Liver (tissue), 9 donors: Measurements from ENCODE around the gene HP. TPM values are rescaled to one million over a fixed set of nuclear protein-coding genes. Genes with fewer than 3 reads are reported as not detected.
"Not testable (repeated sequence)": the region's sequence is repeated elsewhere in the genome, so short reads cannot be mapped to it uniquely, and the experiment has no call there.

Source experiments
- DNase-seq: peaks from one replicate; pipeline ENCODE4 v3.0.0-alpha.2; 2017; ENCODE audit warnings: low spot score
- H3K27ac ChIP-seq, 2 donors: one replicate each; pipeline ENCODE4 v1.7.0; 2013; ENCODE audit warnings: inconsistent platforms in 2 of 2, low read length in 2 of 2, control low read depth in 1 of 2, low read depth in 1 of 2, mild to moderate bottlenecking in 1 of 2
- H3K27me3 ChIP-seq, 4 donors: one replicate each; pipeline versions ENCODE4 v1.6.1 to v1.7.0; 2013; ENCODE audit warnings: low read length in 3 of 4, inconsistent platforms in 1 of 4, mild to moderate bottlenecking in 1 of 4, moderate library complexity in 1 of 4; ENCODE audit not compliant: control insufficient read depth in 4 of 4, insufficient read depth in 4 of 4
- H3K36me3 ChIP-seq, 4 donors: one replicate each; pipeline versions ENCODE4 v1.6.1 to v1.7.0; 2013; ENCODE audit warnings: low read length in 3 of 4, mild to moderate bottlenecking in 3 of 4, low read depth in 1 of 4, moderate library complexity in 1 of 4; ENCODE audit not compliant: control insufficient read depth in 4 of 4, insufficient read depth in 3 of 4
- H3K4me1 ChIP-seq, 4 donors: one replicate each; pipeline versions ENCODE4 v1.6.1 to v1.7.0; 2013; ENCODE audit warnings: low read length in 3 of 4, mild to moderate bottlenecking in 3 of 4, moderate library complexity in 1 of 4; ENCODE audit not compliant: control insufficient read depth in 4 of 4, insufficient read depth in 4 of 4
- H3K4me3 ChIP-seq, 3 donors: one replicate each; pipeline versions ENCODE4 v1.6.1 to v1.7.0; 2013; ENCODE audit warnings: low read length in 3 of 3, control low read depth in 1 of 3, low read depth in 1 of 3, mild to moderate bottlenecking in 1 of 3
- H3K9ac ChIP-seq, 2 donors: one replicate each; pipeline ENCODE4 v1.7.0; 2013; ENCODE audit warnings: low read length in 2 of 2, mild to moderate bottlenecking in 2 of 2, moderate library complexity in 2 of 2, control low read depth in 1 of 2, low read depth in 1 of 2
- H3K9me3 ChIP-seq, 4 donors: one replicate each; pipeline versions ENCODE4 v1.6.1 to v1.7.0; 2013; ENCODE audit warnings: low read length in 3 of 4; ENCODE audit not compliant: control insufficient read depth in 4 of 4
- EGR1 ChIP-seq, 2 donors: IDR thresholded peaks; 2 replicates each; pipeline ENCODE4 v1.6.1; 2016 to 2018; ENCODE audit warnings: antibody characterized with exemption in 2 of 2, low read depth in 2 of 2
- FOXA1 ChIP-seq: IDR thresholded peaks from 2 replicates; pipeline ENCODE4 v1.6.1; 2016; ENCODE audit warnings: antibody characterized with exemption
- FOXA2 ChIP-seq: IDR thresholded peaks from 2 replicates; pipeline ENCODE4 v1.6.1; 2016; ENCODE audit warnings: antibody characterized with exemption
- GABPA ChIP-seq, 2 donors: IDR thresholded peaks in 1 of 2; conservative IDR thresholded peaks in 1 of 2; 2 replicates each; pipeline ENCODE4 v1.6.1; 2016; ENCODE audit warnings: antibody characterized with exemption in 2 of 2, mild to moderate bottlenecking in 1 of 2, moderate library complexity in 1 of 2
- HNF4A ChIP-seq, 2 donors: conservative IDR thresholded peaks; 2 replicates each; pipeline ENCODE4 v1.6.1; 2016; ENCODE audit warnings: antibody characterized with exemption in 2 of 2, mild to moderate bottlenecking in 2 of 2
- HNF4G ChIP-seq: IDR thresholded peaks from 2 replicates; pipeline ENCODE4 v1.6.1; 2016; ENCODE audit warnings: antibody characterized with exemption
- NR2F2 ChIP-seq: IDR thresholded peaks from 2 replicates; pipeline ENCODE4 v1.6.1; 2016; ENCODE audit warnings: antibody characterized with exemption
- RAD21 ChIP-seq, 2 donors: IDR thresholded peaks; 2 replicates each; pipeline ENCODE4 v1.6.1; 2016; ENCODE audit warnings: antibody characterized with exemption in 2 of 2, mild to moderate bottlenecking in 2 of 2
- RXRA ChIP-seq, 2 donors: IDR thresholded peaks; 2 replicates each; pipeline ENCODE4 v1.6.1; 2017 to 2018; ENCODE audit warnings: antibody characterized with exemption in 2 of 2, mild to moderate bottlenecking in 1 of 2
- SP1 ChIP-seq: IDR thresholded peaks from 2 replicates; pipeline ENCODE4 v1.6.1; 2018; ENCODE audit warnings: antibody characterized with exemption, mild to moderate bottlenecking
- TAF1 ChIP-seq: conservative IDR thresholded peaks from 2 replicates; pipeline ENCODE4 v1.6.1; 2016; ENCODE audit warnings: antibody characterized with exemption, mild to moderate bottlenecking
- YY1 ChIP-seq: IDR thresholded peaks from 2 replicates; pipeline ENCODE4 v1.6.1; 2016; ENCODE audit warnings: antibody characterized with exemption, mild to moderate bottlenecking
- WGBS: extraction: QIAGEN DNeasy Blood & Tissue Kit; methylation state at CpG from one replicate; pipeline ENCODE4 v1.1.7; 2013; 5-methylcytosine and 5-hydroxymethylcytosine counted together
- polyA plus RNA-seq, 2 donors: library from polyadenylated mRNA; stranded (reverse) in 1 of 2; unstranded in 1 of 2; fragments of 200-250 nt in 1 of 2; fragments of >200 nt in 1 of 2; fragmentation: Nextera tagmentation in 1 of 2; extraction: Ambion mirVana in 1 of 2; gene quantifications; one replicate each; pipeline versions ENCODE4 v1.2.1 to v1.2.3, GENCODE V29; 2013 to 2015
- total RNA-seq, 2 donors: library from RNA; depleted of rRNA; stranded (reverse); fragments of >200 nt; gene quantifications; one replicate each; pipeline ENCODE4 v1.2.3, GENCODE V29; 2014
- TF ChIP-seq, protein P1 (sequence below): fragments of 150-350 bp; IDR thresholded peaks from 2 replicates; pipeline ENCODE4 v1.5.1; 2017; ENCODE audit warnings: improper control_type of control experiment, low read depth, low read length; ENCODE audit not compliant: missing input control
- TF ChIP-seq, protein P2 (sequence below): IDR thresholded peaks from 2 replicates; pipeline ENCODE4 v1.6.1; 2016; ENCODE audit warnings: antibody characterized with exemption
- TF ChIP-seq, protein P3 (sequence below): IDR thresholded peaks from 2 replicates; pipeline ENCODE4 v1.6.1; 2016; ENCODE audit warnings: antibody characterized with exemption
- TF ChIP-seq, protein P4 (sequence below): IDR thresholded peaks from 2 replicates; pipeline ENCODE4 v1.6.1; 2016; ENCODE audit warnings: antibody characterized with exemption, mild to moderate bottlenecking
- donor health status: healthy.
- donor health status: healthy.
- donor health status: healthy.
- donor health status: healthy.
- donor health status: healthy.

Gene HP
- total and polyA plus RNA-seq, 4 donors = 13,922 to 117,679 (median 53,485) TPM

DNA sequence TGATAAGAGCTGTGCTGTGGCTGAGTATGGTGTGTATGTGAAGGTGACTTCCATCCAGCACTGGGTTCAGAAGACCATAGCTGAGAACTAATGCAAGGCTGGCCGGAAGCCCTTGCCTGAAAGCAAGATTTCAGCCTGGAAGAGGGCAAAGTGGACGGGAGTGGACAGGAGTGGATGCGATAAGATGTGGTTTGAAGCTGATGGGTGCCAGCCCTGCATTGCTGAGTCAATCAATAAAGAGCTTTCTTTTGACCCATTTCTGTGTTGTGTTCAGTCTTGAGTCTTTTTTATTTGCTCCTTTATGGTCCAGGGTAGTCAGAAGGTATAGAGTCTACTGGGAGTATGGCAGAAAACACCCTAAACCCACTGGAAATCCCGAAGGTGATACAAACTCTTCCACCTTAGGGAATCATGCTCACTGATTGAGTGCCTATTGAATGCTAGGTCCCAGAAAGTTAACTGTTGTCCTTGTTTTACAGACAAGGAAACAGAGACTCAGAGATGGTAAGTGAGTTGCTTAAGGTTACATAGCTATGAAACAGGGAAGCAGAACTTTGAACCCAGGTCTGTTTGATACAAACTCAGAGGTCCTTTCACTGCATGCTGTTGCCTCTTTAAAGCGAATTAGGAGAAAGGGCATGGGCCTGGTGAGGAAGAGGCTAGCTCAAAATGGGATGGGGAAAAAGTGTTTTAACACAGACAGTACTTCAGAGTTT is 22.8 kb downstream of the HP start:
- not testable (repeated sequence) for H3K9me3 ChIP-seq, H3K4me3 ChIP-seq, DNase-seq, H3K27ac ChIP-seq, H3K9ac ChIP-seq, H3K27me3 ChIP-seq, H3K4me1 ChIP-seq
- 95% methylated on average over 2 of the region's 5 CpGs for WGBS
- H3K36me3 ChIP-seq = peaks cover 0 to 27% (median 20%) of the 10 kb centered on the region in 4 donors
- peak in 1 of 2 donors; percentile 18 for TF ChIP-seq HNF4A (conservative IDR thresholded peaks at IDR 0.05)

DNA sequence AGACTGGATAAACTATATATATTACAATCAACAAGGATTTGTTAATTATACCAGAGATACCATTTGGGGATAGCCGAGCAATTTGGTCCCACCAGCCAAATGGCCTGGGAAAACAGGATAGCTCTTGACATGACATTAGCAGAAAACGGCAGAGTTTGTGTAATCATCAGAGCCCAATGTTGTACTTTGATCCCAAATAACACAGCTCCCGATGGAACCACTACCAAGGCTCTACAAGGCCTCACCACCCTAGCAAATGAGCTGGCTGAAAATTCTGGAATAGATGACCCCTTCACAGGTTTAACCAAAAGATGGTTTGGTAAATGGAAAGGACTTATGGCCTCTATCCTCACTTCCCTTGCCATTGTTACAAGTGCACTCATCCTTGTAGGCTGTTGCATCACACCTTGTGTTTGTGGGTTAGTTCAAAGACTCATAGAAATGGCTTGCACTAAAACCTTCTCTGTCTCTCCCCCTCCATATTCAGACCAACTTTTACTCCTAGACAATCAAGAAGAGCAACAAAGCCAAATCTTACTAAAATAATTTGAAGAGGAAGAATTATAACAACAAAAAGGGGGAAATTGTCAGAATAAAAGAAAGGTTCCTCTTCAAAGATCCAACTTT is 29.6 kb downstream of the HP start:
- 21% methylated on average over 3 of the region's 3 CpGs for WGBS
- no peak for DNase-seq
- H3K9me3 ChIP-seq = peaks cover 0 to 6% (median 3%) of the 10 kb centered on the region in 4 donors
- H3K4me1 ChIP-seq = peaks cover 0 to 9% (median 8%) of the 10 kb centered on the region in 4 donors
- H3K27me3 ChIP-seq = no peaks in the 10 kb centered on the region
- no peak overlapping the region for H3K9ac ChIP-seq
- H3K4me3 ChIP-seq = no peak overlapping the region
- H3K27ac ChIP-seq = no peak overlapping the region
- H3K36me3 ChIP-seq = peaks cover 8 to 40% (median 30%) of the 10 kb centered on the region in 4 donors
- no peak for TF ChIP-seq TAF1
- TF ChIP-seq RAD21 (IDR thresholded peaks at IDR 0.05) = peak in 1 of 2 donors; percentile 13
- TF ChIP-seq, protein P1, sequence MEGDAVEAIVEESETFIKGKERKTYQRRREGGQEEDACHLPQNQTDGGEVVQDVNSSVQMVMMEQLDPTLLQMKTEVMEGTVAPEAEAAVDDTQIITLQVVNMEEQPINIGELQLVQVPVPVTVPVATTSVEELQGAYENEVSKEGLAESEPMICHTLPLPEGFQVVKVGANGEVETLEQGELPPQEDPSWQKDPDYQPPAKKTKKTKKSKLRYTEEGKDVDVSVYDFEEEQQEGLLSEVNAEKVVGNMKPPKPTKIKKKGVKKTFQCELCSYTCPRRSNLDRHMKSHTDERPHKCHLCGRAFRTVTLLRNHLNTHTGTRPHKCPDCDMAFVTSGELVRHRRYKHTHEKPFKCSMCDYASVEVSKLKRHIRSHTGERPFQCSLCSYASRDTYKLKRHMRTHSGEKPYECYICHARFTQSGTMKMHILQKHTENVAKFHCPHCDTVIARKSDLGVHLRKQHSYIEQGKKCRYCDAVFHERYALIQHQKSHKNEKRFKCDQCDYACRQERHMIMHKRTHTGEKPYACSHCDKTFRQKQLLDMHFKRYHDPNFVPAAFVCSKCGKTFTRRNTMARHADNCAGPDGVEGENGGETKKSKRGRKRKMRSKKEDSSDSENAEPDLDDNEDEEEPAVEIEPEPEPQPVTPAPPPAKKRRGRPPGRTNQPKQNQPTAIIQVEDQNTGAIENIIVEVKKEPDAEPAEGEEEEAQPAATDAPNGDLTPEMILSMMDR = no peak
- TF ChIP-seq RXRA (IDR thresholded peaks at IDR 0.05) = peak in 1 of 2 donors; percentile 31
- peak; percentile 86 to 87 for TF ChIP-seq HNF4A (conservative IDR thresholded peaks at IDR 0.05)
- no peak for TF ChIP-seq FOXA2
- peak; percentile 70 for TF ChIP-seq HNF4G
- peak; percentile 59 for TF ChIP-seq YY1
- no peak for TF ChIP-seq EGR1 (IDR thresholded peaks at IDR 0.05; ENCODE audit: low read depth in 2 of 2)
- TF ChIP-seq, protein P2, sequence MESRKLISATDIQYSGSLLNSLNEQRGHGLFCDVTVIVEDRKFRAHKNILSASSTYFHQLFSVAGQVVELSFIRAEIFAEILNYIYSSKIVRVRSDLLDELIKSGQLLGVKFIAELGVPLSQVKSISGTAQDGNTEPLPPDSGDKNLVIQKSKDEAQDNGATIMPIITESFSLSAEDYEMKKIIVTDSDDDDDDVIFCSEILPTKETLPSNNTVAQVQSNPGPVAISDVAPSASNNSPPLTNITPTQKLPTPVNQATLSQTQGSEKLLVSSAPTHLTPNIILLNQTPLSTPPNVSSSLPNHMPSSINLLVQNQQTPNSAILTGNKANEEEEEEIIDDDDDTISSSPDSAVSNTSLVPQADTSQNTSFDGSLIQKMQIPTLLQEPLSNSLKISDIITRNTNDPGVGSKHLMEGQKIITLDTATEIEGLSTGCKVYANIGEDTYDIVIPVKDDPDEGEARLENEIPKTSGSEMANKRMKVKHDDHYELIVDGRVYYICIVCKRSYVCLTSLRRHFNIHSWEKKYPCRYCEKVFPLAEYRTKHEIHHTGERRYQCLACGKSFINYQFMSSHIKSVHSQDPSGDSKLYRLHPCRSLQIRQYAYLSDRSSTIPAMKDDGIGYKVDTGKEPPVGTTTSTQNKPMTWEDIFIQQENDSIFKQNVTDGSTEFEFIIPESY = peak; percentile 23
- TF ChIP-seq SP1 = peak; percentile 66
- peak in 1 of 2 donors; percentile 23 for TF ChIP-seq GABPA (IDR thresholded peaks at IDR 0.05 in 1 of 2, conservative IDR thresholded peaks at IDR 0.05 in 1 of 2)

DNA sequence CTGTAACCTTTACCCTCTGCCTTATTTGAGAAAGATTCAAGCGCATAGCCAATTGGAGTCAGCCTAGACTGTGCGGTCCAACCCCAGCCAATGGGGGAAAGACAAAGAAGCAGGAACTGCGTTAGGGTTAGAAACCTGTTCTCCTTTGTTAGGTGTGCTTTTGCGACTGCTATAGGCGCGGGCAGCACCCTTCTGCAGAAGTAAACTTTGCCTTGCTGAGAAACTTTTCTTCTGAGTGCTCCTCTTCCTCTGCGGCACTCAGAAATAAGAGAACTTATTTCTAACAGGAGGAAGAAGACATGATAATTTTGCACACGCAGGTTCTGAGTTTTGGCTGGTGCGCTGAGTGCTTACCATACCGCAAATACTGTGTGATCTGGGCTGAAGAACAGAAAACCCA is 30.1 kb downstream of the HP start:
- WGBS = 99% methylated on average over 10 of the region's 10 CpGs
- TF ChIP-seq HNF4G = no peak
- no peak for TF ChIP-seq GABPA (IDR thresholded peaks at IDR 0.05 in 1 of 2, conservative IDR thresholded peaks at IDR 0.05 in 1 of 2)
- TF ChIP-seq, protein P3, sequence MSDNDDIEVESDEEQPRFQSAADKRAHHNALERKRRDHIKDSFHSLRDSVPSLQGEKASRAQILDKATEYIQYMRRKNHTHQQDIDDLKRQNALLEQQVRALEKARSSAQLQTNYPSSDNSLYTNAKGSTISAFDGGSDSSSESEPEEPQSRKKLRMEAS = no peak
- no peak for TF ChIP-seq NR2F2
- no peak for TF ChIP-seq FOXA1
- TF ChIP-seq RXRA (IDR thresholded peaks at IDR 0.05) = no peak
- TF ChIP-seq, protein P2 = no peak
- TF ChIP-seq, protein P4, sequence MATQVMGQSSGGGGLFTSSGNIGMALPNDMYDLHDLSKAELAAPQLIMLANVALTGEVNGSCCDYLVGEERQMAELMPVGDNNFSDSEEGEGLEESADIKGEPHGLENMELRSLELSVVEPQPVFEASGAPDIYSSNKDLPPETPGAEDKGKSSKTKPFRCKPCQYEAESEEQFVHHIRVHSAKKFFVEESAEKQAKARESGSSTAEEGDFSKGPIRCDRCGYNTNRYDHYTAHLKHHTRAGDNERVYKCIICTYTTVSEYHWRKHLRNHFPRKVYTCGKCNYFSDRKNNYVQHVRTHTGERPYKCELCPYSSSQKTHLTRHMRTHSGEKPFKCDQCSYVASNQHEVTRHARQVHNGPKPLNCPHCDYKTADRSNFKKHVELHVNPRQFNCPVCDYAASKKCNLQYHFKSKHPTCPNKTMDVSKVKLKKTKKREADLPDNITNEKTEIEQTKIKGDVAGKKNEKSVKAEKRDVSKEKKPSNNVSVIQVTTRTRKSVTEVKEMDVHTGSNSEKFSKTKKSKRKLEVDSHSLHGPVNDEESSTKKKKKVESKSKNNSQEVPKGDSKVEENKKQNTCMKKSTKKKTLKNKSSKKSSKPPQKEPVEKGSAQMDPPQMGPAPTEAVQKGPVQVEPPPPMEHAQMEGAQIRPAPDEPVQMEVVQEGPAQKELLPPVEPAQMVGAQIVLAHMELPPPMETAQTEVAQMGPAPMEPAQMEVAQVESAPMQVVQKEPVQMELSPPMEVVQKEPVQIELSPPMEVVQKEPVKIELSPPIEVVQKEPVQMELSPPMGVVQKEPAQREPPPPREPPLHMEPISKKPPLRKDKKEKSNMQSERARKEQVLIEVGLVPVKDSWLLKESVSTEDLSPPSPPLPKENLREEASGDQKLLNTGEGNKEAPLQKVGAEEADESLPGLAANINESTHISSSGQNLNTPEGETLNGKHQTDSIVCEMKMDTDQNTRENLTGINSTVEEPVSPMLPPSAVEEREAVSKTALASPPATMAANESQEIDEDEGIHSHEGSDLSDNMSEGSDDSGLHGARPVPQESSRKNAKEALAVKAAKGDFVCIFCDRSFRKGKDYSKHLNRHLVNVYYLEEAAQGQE = no peak

More for the DNA sequence above, 30.1 kb downstream of the HP start:
- peaks cover 11 to 46% (median 36%) of the 10 kb centered on the region in 4 donors for H3K36me3 ChIP-seq
- peaks cover 0 to 9% (median 8%) of the 10 kb centered on the region in 4 donors for H3K4me1 ChIP-seq
- no peak overlapping the region for H3K4me3 ChIP-seq
- no peak for DNase-seq
- no peak overlapping the region for H3K27ac ChIP-seq
- peaks cover 0 to 6% (median 3%) of the 10 kb centered on the region in 4 donors for H3K9me3 ChIP-seq
- H3K9ac ChIP-seq = no peak overlapping the region
- H3K27me3 ChIP-seq = no peaks in the 10 kb centered on the region
